ENCODE measurements around the gene ACTMAP. TPM values are rescaled to one million over a fixed set of nuclear protein-coding genes. Genes with fewer than 3 reads are reported as not detected.

Gene ACTMAP
- total and polyA plus RNA-seq, 12 donors = 2.2 to 28.0 (median 12.2) TPM

- no peak for DNase-seq
- H3K27me3 ChIP-seq = no peaks in the 10 kb centered on the region
- H3K27ac ChIP-seq = no peak overlapping the region
- TF ChIP-seq CTCF (IDR thresholded peaks at IDR 0.05) (no peak), POLR2A (IDR thresholded peaks at IDR 0.05) (no peak)
- no peak overlapping the region for H3K4me3 ChIP-seq
- peaks cover 0 to 43% of the 10 kb centered on the region in 2 donors for H3K36me3 ChIP-seq (replicated peaks in 1 of 2)
- intact Hi-C loops (cut with DNase I) = no loop called here
- WGBS, 4 donors = 71 to 77% (median 74%) methylated on average over 10 to 11 of the region's 11 CpGs
- peaks cover 23 to 46% of the 10 kb centered on the region in 2 donors for H3K4me1 ChIP-seq (replicated peaks in 1 of 2)
- H3K9me3 ChIP-seq (replicated peaks in 1 of 3) = no peaks in the 10 kb centered on the region
Measured at GRCh38 chr19:40756502-40757110, 6.3 kb upstream of the ACTMAP start.

- no peak for DNase-seq
- peak overlapping the region in 1 of 5 donors; percentile 39 for H3K27ac ChIP-seq
- intact Hi-C loops (cut with DNase I) = no loop called here
- no peak overlapping the region for H3K4me3 ChIP-seq
- TF ChIP-seq CTCF (IDR thresholded peaks at IDR 0.05) (no peak), POLR2A (IDR thresholded peaks at IDR 0.05) (no peak)
- peaks cover 23 to 46% of the 10 kb centered on the region in 2 donors for H3K4me1 ChIP-seq (replicated peaks in 1 of 2)
- H3K36me3 ChIP-seq (replicated peaks in 1 of 2) = peaks cover 0 to 35% of the 10 kb centered on the region in 2 donors
- H3K27me3 ChIP-seq = no peaks in the 10 kb centered on the region
- 91 to 98% (median 96%) methylated on average over 6 to 8 of the region's 8 CpGs for WGBS, 4 donors
- H3K9me3 ChIP-seq (replicated peaks in 1 of 3) = no peaks in the 10 kb centered on the region
Measured at GRCh38 chr19:40755791-40756190, 5.5 kb upstream of the ACTMAP start.

- intact Hi-C loops (cut with DNase I) = no loop called here
- TF ChIP-seq CTCF (IDR thresholded peaks at IDR 0.05) (no peak), POLR2A (IDR thresholded peaks at IDR 0.05) (no peak)
- Histone ChIP-seq H3K27ac (peak overlapping the region in 3 of 5 donors; percentile 39 to 73 (median 54)), H3K4me3 (no peak overlapping the region), H3K36me3 (replicated peaks in 1 of 2) (peaks cover 0 to 29% of the 10 kb centered on the region in 2 donors), H3K4me1 (replicated peaks in 1 of 2) (peaks cover 23 to 46% of the 10 kb centered on the region in 2 donors), H3K27me3 (no peaks in the 10 kb centered on the region), H3K9me3 (replicated peaks in 1 of 3) (no peaks in the 10 kb centered on the region)
- WGBS, 4 donors = 57 to 74% (median 68%) methylated on average over 3 of the region's 3 CpGs
- no peak for DNase-seq
Measured at GRCh38 chr19:40755248-40755624, 5.0 kb upstream of the ACTMAP start.

- intact Hi-C loops (cut with DNase I) = no loop called here
- Histone ChIP-seq H3K27ac (peak overlapping the region in 4 of 5 donors; percentile 54 to 75 (median 72)), H3K4me1 (replicated peaks in 1 of 2) (peaks cover 26 to 49% of the 10 kb centered on the region in 2 donors), H3K4me3 (peak overlapping the region in 1 of 4 donors; percentile 1), H3K36me3 (replicated peaks in 1 of 2) (peaks cover 0 to 24% of the 10 kb centered on the region in 2 donors), H3K9me3 (replicated peaks in 1 of 3) (no peaks in the 10 kb centered on the region), H3K27me3 (no peaks in the 10 kb centered on the region)
- TF ChIP-seq CTCF (IDR thresholded peaks at IDR 0.05) (no peak), POLR2A (IDR thresholded peaks at IDR 0.05) (no peak)
- 42 to 54% (median 47%) methylated on average over 9 of the region's 9 CpGs for WGBS, 4 donors
- DNase-seq = peak in 6 of 7 donors; percentile 45 to 76 (median 57)
Measured at GRCh38 chr19:40754611-40755247, 4.5 kb upstream of the ACTMAP start.

Data from adrenal gland (tissue), 12 donors.